Measurements from ENCODE around the gene GPX2. TPM values are rescaled to one million over a fixed set of nuclear protein-coding genes. Genes with fewer than 3 reads are reported as not detected.
A peak's percentile ranks its signal among the peaks of the same experiment; 100 is the strongest.

Gene GPX2
- total and polyA plus RNA-seq, 10 donors: 0.26 TPM; not detected in 9

DNA sequence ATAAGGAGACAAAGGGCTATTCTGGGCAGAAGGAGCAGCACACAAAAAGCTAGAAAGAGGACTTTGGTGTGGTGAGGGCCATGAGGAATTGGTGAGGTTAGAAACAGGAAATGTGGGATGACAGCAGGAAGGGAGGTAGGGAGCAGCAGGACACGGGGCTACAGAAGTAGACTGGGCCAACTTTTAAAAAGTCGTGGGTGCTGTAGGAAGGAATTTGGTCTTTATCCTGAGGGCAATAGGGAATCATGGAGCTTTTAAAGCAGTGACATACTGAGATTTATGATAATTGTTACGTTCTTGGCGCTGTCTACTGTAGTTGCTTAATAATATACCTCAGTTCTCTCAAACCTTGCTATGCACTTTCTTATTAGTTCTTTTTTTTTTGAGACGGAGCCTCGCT lies 36.5 kb downstream of the GPX2 start:
- Histone ChIP-seq H3K27me3 (replicated peaks in 1 of 7) (no peaks in the 10 kb centered on the region), H3K9me3 (no peaks in the 10 kb centered on the region), H3K27ac (no peak overlapping the region), H3K4me1 (peaks cover 0 to 10% (median 0%) of the 10 kb centered on the region in 6 donors), H3K36me3 (no peaks in the 10 kb centered on the region), H3K4me3 (no peak overlapping the region)
- WGBS, 5 donors: 34 to 55% (median 48%) methylated on average over 6 of the region's 6 CpGs
- no peak for DNase-seq
- intact Hi-C loops (cut with DNase I; ENCODE audit: low total_unique reads): no loop called here
- TF ChIP-seq POLR2AphosphoS5 (IDR thresholded peaks at IDR 0.05) (no peak), POLR2A (IDR thresholded peaks at IDR 0.05) (no peak)
- TF ChIP-seq, protein P1, sequence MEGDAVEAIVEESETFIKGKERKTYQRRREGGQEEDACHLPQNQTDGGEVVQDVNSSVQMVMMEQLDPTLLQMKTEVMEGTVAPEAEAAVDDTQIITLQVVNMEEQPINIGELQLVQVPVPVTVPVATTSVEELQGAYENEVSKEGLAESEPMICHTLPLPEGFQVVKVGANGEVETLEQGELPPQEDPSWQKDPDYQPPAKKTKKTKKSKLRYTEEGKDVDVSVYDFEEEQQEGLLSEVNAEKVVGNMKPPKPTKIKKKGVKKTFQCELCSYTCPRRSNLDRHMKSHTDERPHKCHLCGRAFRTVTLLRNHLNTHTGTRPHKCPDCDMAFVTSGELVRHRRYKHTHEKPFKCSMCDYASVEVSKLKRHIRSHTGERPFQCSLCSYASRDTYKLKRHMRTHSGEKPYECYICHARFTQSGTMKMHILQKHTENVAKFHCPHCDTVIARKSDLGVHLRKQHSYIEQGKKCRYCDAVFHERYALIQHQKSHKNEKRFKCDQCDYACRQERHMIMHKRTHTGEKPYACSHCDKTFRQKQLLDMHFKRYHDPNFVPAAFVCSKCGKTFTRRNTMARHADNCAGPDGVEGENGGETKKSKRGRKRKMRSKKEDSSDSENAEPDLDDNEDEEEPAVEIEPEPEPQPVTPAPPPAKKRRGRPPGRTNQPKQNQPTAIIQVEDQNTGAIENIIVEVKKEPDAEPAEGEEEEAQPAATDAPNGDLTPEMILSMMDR (IDR thresholded peaks at IDR 0.05 in 8 of 11, conservative IDR thresholded peaks at IDR 0.05 in 3 of 11): no peak

DNA sequence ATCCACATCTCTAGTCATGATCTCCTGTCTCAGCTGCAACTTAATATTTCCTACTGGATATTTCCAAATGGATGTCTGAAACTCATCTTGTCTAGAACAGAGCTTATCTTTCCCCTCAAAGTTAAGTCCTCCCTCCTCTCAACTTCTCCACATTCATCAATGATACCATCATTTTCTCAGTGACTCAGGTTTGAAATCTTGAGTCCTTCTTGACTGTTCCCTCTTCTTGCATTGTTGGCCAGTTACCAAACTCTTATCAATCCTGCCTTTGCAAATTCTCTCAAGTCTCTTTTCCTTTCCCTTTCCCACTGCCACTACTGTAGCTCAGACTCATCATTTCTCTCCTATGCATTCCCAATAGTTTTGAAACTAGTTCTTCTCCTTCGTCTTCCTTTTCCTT lies 42.6 kb downstream of the GPX2 start:
- WGBS, 5 donors: 66 to 87% (median 74%) methylated on average over 1 of the region's 1 CpG
- H3K27ac ChIP-seq: no peak overlapping the region
- no peaks in the 10 kb centered on the region for H3K9me3 ChIP-seq
- no peak overlapping the region for H3K4me3 ChIP-seq
- intact Hi-C loops (cut with DNase I; ENCODE audit: low total_unique reads): no loop called here
- TF ChIP-seq POLR2AphosphoS5 (IDR thresholded peaks at IDR 0.05): no peak
- no peak for TF ChIP-seq POLR2A (IDR thresholded peaks at IDR 0.05)
- TF ChIP-seq, protein P1 (IDR thresholded peaks at IDR 0.05 in 8 of 11, conservative IDR thresholded peaks at IDR 0.05 in 3 of 11): no peak
- H3K36me3 ChIP-seq: no peaks in the 10 kb centered on the region
- H3K27me3 ChIP-seq (replicated peaks in 1 of 7): no peaks in the 10 kb centered on the region
- DNase-seq: no peak
- H3K4me1 ChIP-seq: no peaks in the 10 kb centered on the region

DNA sequence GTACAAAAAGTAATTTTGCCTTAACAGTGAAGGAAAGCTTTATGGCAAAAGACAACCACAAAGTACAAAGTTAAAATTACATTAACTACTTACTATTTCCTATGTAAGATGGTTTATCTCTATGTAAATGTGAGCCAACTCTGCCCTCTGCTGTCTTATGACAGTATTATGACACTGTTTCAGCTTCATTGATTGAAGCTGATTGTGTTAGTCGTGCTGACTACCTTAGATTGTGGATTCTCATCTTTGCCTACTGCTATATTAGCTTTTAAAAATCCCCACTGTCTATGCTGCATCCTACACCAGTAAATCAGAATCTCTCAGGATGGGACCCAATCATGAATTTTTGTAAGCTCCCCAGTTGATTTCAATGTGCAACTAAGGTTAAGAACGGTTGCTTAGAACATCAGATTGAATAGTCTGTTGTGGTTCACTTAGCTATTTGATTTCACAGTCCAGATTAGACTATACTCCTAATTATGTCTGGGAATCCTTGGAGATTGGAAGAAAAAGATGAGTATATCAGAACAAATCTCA lies 50.6 kb downstream of the GPX2 start:
- Histone ChIP-seq H3K9me3 (no peaks in the 10 kb centered on the region), H3K4me3 (no peak overlapping the region), H3K4me1 (no peaks in the 10 kb centered on the region), H3K27ac (no peak overlapping the region), H3K27me3 (replicated peaks in 1 of 7) (peaks cover 0 to 16% (median 0%) of the 10 kb centered on the region in 7 donors), H3K36me3 (no peaks in the 10 kb centered on the region)
- WGBS, 5 donors: 48 to 50% (median 50%) methylated on average over 2 of the region's 2 CpGs
- no peak for DNase-seq
- intact Hi-C loops (cut with DNase I; ENCODE audit: low total_unique reads): loop anchor here (5.0 kb wide), 2 partner anchors 70 to 220 kb away; no protein-coding TSS in a partner anchor
- TF ChIP-seq POLR2A (IDR thresholded peaks at IDR 0.05): no peak
- TF ChIP-seq POLR2AphosphoS5 (IDR thresholded peaks at IDR 0.05): no peak
- TF ChIP-seq, protein P1 (IDR thresholded peaks at IDR 0.05 in 8 of 11, conservative IDR thresholded peaks at IDR 0.05 in 3 of 11): peak in 10 of 11 experiments; percentile 25 to 76 (median 61)

DNA sequence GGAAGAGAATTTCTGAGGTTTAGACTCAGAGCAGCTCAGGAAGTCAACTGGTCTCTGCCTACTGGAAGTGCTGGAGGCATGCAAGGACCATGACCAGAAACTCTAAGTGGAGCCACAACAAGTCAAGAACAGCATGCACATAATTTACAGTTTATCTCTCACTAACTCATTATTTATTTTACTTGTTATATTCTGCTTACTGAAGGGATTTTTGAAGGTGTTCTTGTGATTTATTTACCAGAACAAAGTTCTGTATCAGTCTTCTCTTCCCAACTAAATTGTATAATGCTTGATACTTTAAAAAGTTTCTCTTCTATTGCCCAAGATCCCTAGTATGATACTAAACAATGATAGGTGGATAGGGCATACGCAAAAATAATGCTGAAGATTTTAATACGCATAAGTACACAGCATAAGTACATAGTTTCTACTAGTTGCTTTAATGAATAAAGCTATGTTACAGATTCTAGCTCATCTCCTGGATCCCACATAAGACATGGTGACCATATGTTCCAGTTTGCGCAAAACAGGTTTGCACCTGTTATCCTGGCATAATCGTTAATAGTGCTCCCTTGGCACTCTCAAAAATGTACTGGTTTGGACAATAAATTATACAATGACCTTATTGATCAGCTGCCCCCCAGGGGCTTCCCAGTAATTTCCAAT lies 51.2 kb downstream of the GPX2 start:
- no peak overlapping the region for H3K27ac ChIP-seq
- no peak overlapping the region for H3K4me3 ChIP-seq
- no peaks in the 10 kb centered on the region for H3K9me3 ChIP-seq
- no peak for TF ChIP-seq POLR2A (IDR thresholded peaks at IDR 0.05)
- TF ChIP-seq POLR2AphosphoS5 (IDR thresholded peaks at IDR 0.05): no peak
- TF ChIP-seq, protein P1 (IDR thresholded peaks at IDR 0.05 in 8 of 11, conservative IDR thresholded peaks at IDR 0.05 in 3 of 11): no peak
- no peak for DNase-seq
- no peaks in the 10 kb centered on the region for H3K4me1 ChIP-seq
- 90 to 97% (median 92%) methylated on average over 4 of the region's 4 CpGs for WGBS, 5 donors
- peaks cover 0 to 16% (median 0%) of the 10 kb centered on the region in 7 donors for H3K27me3 ChIP-seq (replicated peaks in 1 of 7)
- intact Hi-C loops (cut with DNase I; ENCODE audit: low total_unique reads): loop anchor here (5.0 kb wide), 2 partner anchors 69 to 219 kb away; no protein-coding TSS in a partner anchor
- H3K36me3 ChIP-seq: no peaks in the 10 kb centered on the region
